NCI-H2196 (cell line): ENCODE data around the gene RAD50.

ENCODE experiments used
- DNase-seq: peaks from one replicate; lab custom pipeline; 2025; ENCODE audit not compliant: unreplicated experiment; lab: John Stamatoyannopoulos, UW

RAD50 gene

GRCh38 chr5:132673939-132674630, 117.3 kb downstream of the RAD50 start, which contains the start of gene IL4:
TSS of gene IL4 (plus strand) at chr5:132673989. CDS start at chr5:132674051, 62 bp downstream.
- DNase-seq, result no peak

GRCh38 chr5:132674671-132675506, 118.1 kb downstream of the RAD50 start:
- peak; percentile 14 for DNase-seq

- no peak for DNase-seq
Measured at GRCh38 chr5:132675936-132676689, 119.3 kb downstream of the RAD50 start.

GRCh38 chr5:132677191-132677590, 120.4 kb downstream of the RAD50 start:
- no peak for DNase-seq

GRCh38 chr5:132677682-132678400, 121.1 kb downstream of the RAD50 start:
- DNase-seq, result no peak

- no peak for DNase-seq
Measured at GRCh38 chr5:132678735-132679134, 122.0 kb downstream of the RAD50 start.

- DNase-seq, result no peak
Measured at GRCh38 chr5:132679166-132679565, 122.4 kb downstream of the RAD50 start.

GRCh38 chr5:132679717-132680380, 123.1 kb downstream of the RAD50 start:
- no peak for DNase-seq

- DNase-seq, result no peak
Measured at GRCh38 chr5:132680780-132681475, 124.2 kb downstream of the RAD50 start.

GRCh38 chr5:132681476-132681831, 124.7 kb downstream of the RAD50 start:
- DNase-seq, result no peak

- DNase-seq, result no peak
Measured at GRCh38 chr5:132681983-132682382, 125.2 kb downstream of the RAD50 start.

GRCh38 chr5:132684491-132684890, 127.7 kb downstream of the RAD50 start:
- DNase-seq, result no peak

- no peak for DNase-seq
Measured at GRCh38 chr5:132684922-132685720, 128.3 kb downstream of the RAD50 start.

- no peak for DNase-seq
Measured at GRCh38 chr5:132686193-132686592, 129.4 kb downstream of the RAD50 start.

GRCh38 chr5:132687995-132688394, 131.2 kb downstream of the RAD50 start:
- no peak for DNase-seq

- DNase-seq, result no peak
Measured at GRCh38 chr5:132688536-132689339, 132.0 kb downstream of the RAD50 start.

- no peak for DNase-seq
Measured at GRCh38 chr5:132689513-132689912, 132.7 kb downstream of the RAD50 start.

GRCh38 chr5:132690156-132690555, 133.4 kb downstream of the RAD50 start:
- DNase-seq, result no peak
